GM13977 (cell line): ENCODE measurements around the gene APBA3.

Experiments
- DNase-seq: peaks from one replicate; pipeline ENCODE4 v3.0.0; 2012; ENCODE audit warnings: low spot score
- in situ Hi-C: fragments of 300-500 bp; cut with MboI; formaldehyde crosslinking; loops from one replicate; pipeline ENCODE4 v1.12.0; 2022; ENCODE audit warnings: low sequenced_read_pairs, low pct_unique_long_range_greater_than_20kb, mixed read lengths, inconsistent platforms; ENCODE audit not compliant: unreplicated experiment
- TF ChIP-seq, protein P1 (sequence below): IDR thresholded peaks from 2 replicates; pipeline ENCODE4 v1.5.1; 2012; ENCODE audit warnings: mild to moderate bottlenecking, control low read depth; ENCODE audit not compliant: insufficient read depth; ENCODE audit errors: extremely low read depth, missing control alignments

Gene APBA3

DNA sequence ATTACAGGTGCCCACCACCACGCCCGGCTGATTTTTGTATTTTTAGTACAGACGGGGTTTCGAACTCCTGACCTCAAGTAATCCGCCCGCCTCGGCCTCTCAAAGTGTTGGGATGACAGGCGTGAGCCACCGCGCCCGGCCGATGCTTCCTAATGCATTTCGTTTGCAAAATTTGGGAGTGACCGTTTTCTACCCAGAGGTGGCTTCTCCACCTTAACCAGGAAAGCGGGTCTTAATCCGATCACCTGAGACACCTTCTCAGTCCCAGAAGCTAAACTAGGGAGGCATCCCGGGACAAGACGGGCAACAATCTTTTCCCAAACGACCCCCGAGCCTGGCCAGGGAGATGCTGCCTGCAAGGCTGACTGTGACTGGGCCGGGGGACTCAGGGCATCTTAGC, 39.5 kb upstream of the APBA3 start:
- TF ChIP-seq, protein P1, sequence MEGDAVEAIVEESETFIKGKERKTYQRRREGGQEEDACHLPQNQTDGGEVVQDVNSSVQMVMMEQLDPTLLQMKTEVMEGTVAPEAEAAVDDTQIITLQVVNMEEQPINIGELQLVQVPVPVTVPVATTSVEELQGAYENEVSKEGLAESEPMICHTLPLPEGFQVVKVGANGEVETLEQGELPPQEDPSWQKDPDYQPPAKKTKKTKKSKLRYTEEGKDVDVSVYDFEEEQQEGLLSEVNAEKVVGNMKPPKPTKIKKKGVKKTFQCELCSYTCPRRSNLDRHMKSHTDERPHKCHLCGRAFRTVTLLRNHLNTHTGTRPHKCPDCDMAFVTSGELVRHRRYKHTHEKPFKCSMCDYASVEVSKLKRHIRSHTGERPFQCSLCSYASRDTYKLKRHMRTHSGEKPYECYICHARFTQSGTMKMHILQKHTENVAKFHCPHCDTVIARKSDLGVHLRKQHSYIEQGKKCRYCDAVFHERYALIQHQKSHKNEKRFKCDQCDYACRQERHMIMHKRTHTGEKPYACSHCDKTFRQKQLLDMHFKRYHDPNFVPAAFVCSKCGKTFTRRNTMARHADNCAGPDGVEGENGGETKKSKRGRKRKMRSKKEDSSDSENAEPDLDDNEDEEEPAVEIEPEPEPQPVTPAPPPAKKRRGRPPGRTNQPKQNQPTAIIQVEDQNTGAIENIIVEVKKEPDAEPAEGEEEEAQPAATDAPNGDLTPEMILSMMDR, result no peak
- in situ Hi-C loops, result no loop called here
- DNase-seq, result no peak

GRCh38 chr19:3798137-3798536, 36.6 kb upstream of the APBA3 start:
- DNase-seq, result no peak
- in situ Hi-C loops, result no loop called here
- TF ChIP-seq, protein P1, result no peak

GRCh38 chr19:3796358-3796757, 34.9 kb upstream of the APBA3 start:
- TF ChIP-seq, protein P1, result no peak
- in situ Hi-C loops, result no loop called here
- DNase-seq, result no peak

DNA sequence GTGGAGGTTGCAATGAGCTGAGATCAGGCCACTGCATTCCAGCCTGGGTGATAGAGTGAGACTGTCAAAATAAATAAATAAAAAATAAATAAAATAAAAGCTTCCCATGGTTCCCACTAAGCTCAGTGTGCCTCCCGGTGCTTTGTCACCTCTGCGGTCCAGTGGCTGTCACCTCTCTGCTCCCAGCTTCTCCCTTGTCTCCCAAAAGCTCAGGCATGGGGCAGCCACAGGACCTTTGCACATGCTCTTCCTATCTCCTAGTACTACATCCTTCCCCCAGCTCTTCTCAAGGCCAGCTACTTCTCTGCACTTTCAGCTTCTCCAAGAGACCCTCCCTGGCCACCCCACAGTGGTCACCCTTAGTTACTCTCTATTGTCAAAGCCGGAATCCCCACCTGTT, 32.3 kb upstream of the APBA3 start:
- TF ChIP-seq, protein P1, result no peak
- in situ Hi-C loops, result no loop called here
- no peak for DNase-seq

- in situ Hi-C loops, result no loop called here
- TF ChIP-seq, protein P1, result no peak
- DNase-seq, result no peak
These were observed 30.6 kb upstream of the APBA3 start for GRCh38 chr19:3792114-3792513.

DNA sequence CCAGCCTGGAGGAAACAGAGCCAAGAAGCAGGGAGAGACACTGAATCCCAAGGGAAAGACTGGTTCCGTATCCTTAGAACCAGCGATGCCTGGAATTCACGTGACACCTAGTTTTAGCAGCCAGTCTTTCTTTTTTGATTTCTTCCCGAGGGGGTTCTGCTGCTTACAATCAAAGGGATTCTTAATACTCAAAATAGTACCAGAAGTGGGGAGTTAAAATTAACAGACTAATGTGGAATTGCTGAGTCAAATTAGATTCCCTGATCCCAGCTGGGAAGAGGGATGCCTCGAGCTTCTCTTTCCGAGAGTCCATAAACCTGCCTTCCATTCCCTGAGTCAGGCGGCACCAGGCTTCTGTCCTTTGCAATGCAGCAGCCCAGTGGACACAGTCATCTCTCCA, 29.4 kb upstream of the APBA3 start:
- TF ChIP-seq, protein P1, result no peak
- in situ Hi-C loops, result no loop called here
- DNase-seq, result no peak

- no peak for DNase-seq
- in situ Hi-C loops, result no loop called here
- TF ChIP-seq, protein P1, result no peak
These were observed 28.8 kb upstream of the APBA3 start for GRCh38 chr19:3790209-3790734.
